Activated CD4-positive, alpha-beta T cell treated with anti-CD3 and anti-CD28 coated beads for 48 hours (primary cell): ENCODE measurements around the gene PRKAR2B.

Experiments used
- DNase-seq: peaks from one replicate; pipeline ENCODE4 v3.0.0-alpha.2; 2020

The PRKAR2B gene

DNA sequence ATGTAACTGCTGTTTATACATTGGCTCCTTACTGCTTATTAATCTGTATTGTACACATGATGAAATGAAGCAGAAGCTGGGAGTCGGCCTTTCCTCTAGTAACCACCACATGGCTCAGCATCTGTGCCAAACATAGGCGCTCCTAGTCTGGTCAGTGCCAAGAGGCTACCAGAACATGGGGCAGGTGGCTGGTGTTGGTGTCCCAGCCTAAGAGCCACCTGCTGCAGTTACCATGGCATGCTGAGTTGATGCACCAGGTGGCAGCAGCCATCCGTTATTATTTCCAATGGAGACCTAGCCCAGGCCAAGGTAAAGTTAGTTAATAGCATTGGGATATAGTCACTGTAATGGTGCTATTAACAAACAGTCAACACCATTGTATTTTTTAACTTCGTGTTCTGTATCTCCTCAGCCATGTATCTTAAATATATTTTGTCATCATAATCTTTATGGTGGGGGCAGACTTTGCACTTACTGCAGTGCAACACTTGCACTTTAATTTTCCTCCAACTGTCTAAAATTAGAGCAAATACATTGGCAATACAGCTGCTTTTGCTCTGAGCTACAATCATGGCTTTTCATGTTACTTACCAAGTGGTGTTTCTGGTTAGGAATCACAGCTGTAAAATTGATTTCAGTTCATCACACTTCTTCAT, 157.4 kb downstream of the PRKAR2B start:
- peak; percentile 57 for DNase-seq

DNA sequence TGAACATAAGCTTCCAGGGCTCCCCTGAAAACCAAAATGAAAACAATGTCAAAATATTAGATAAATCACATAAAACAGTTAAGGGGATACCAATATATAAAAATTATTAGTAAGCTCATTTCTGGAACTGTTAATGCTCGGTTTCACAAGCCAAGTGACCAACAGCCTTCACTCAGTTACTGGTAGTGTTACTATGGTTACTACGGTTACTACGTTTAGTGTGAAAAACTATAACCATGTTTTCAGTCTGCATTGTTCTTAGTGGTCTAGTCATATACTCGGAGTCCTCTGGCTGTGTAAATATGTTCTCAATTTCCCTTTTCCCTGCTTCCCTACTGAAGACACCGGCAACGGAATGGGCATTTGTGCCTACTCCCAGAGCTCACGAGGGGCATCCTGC, 159.1 kb downstream of the PRKAR2B start:
- no peak for DNase-seq

GRCh38 chr7:107206136-107206535, 161.6 kb downstream of the PRKAR2B start:
- no peak for DNase-seq

- no peak for DNase-seq
Observed at GRCh38 chr7:107206706-107207105, 162.2 kb downstream of the PRKAR2B start.

- no peak for DNase-seq
Observed at GRCh38 chr7:107207459-107207858, 163.0 kb downstream of the PRKAR2B start.

DNA sequence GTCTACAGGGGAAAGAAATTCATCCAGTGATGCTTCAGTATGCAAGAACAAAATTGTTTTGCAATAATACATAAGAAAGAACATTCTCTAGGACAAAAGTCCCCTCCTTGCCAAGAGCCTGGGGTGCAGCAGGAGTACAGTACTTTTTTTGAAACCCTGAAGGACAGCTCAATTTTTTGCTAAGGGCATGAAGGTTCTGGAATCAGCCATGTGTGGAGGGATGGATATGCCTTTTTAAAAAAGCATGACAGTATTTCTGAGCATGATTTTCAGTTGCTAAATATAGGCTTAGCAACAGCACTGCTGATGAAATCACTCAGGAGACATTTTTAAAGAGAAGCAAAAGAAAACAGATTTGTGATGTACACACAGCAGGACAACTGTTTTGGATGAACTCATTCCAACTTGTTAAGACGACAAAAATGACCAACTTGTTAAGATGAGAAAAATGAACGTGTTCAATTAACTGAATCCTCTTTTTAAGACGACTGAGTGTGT, 163.6 kb downstream of the PRKAR2B start:
- DNase-seq = no peak

DNA sequence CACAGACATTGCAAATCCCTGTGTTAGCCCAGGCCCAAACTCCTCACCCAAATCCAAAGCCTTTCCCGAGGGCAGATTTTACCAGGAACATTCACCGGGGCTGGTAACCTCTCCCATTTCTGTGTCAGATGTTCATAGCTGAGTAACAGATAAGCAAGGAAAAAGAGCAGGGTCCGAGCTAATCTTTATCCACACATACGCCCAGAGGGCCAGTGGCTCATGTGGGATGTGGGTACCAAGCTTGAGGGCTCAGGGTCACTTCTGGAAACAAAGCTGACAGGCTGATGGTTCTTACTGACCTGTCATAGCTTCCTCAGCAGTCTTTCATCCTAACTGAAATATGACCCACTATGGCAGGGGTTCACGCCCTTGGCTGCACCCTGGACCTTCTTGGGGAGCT, 164.1 kb downstream of the PRKAR2B start:
- DNase-seq = no peak

- no peak for DNase-seq
Observed at GRCh38 chr7:107209565-107209964, 165.1 kb downstream of the PRKAR2B start.

DNA sequence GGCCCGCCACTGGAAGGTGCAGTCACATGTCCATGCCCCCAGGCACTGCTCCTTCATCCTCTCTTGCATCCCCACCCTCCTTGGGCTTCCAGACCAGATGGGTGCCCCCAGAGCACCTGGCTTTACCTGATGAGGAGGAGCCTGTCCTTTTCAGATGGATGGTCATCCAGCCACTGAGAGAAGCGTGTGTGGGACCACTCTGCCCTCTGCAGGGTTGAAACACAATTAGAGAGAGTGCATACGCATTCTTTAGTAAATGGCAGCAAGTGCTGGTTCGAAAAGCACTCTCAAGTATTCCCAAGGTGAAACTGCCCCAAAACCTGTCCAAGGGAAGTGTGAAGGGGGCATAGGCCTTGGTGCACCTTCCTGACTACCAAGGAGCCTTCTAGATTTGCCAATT, 165.9 kb downstream of the PRKAR2B start:
- no peak for DNase-seq
